H1 (cell line): ENCODE results near the gene ISG20L2. TPM values are rescaled to one million over a fixed set of nuclear protein-coding genes. Genes with fewer than 3 reads are reported as not detected.

Experiments
- CBX8 ChIP-seq: fragments of 300-800, 300-1000 bp; sonication (generic); IDR thresholded peaks from 2 replicates; pipeline ENCODE4 v1.7.1; 2016; ENCODE audit warnings: low read depth, low read length, borderline replicate concordance
- CHD7 ChIP-seq: fragments of 300-600 bp; sonication (generic); IDR thresholded peaks from 2 replicates; pipeline ENCODE4 v1.7.1; 2012; ENCODE audit warnings: low read length, moderate library complexity, mild to moderate bottlenecking, inconsistent platforms; ENCODE audit not compliant: insufficient replicate concordance
- JUN ChIP-seq: IDR thresholded peaks from 2 replicates; pipeline ENCODE4 v1.6.1; 2011; ENCODE audit warnings: low read depth, mild to moderate bottlenecking, improper control_type of control experiment, low read length
- POLR2AphosphoS5 ChIP-seq: IDR thresholded peaks from 2 replicates; pipeline ENCODE4 v1.6.1; 2011; ENCODE audit warnings: low read depth, low read length
- RAD21 ChIP-seq, 2 experiments: IDR thresholded peaks in 1 of 2; conservative IDR thresholded peaks in 1 of 2; 2 replicates each; pipeline ENCODE4 v1.6.1; 2011; ENCODE audit warnings: low read depth in 2 of 2, low read length in 2 of 2, improper control_type of control experiment in 1 of 2, inconsistent platforms in 1 of 2, mild to moderate bottlenecking in 1 of 2, moderate library complexity in 1 of 2
- SIRT6 ChIP-seq: IDR thresholded peaks from one replicate; pipeline ENCODE4 v1.7.1; 2012; ENCODE audit warnings: low read length, inconsistent platforms
- SP2 ChIP-seq: IDR thresholded peaks from 2 replicates; pipeline ENCODE4 v1.6.1; 2012; ENCODE audit warnings: mild to moderate bottlenecking, low read length, inconsistent platforms
- TBP ChIP-seq: IDR thresholded peaks from 2 replicates; pipeline ENCODE4 v1.6.1; 2011; ENCODE audit warnings: low read depth, low read length, improper control_type of control experiment
- TEAD4 ChIP-seq: IDR thresholded peaks from 2 replicates; pipeline ENCODE4 v1.6.1; 2012; ENCODE audit warnings: low read depth, low read length, inconsistent platforms, mixed read lengths
- polyA plus RNA-seq, 7 experiments: library from polyadenylated mRNA; depleted of rRNA in 3 of 7; stranded (reverse) in 5 of 7; unstranded in 2 of 7; fragments of >200 nt in 5 of 7; fragments of 200-250 nt in 2 of 7; gene quantifications; 1 replicate in 5 of 7; 2 replicates in 1 of 7; 4 replicates in 1 of 7; pipeline versions ENCODE4 v1.2.1 to v1.2.3, GENCODE V29; 2011 to 2013; ENCODE audit warnings: missing spikeins in 2 of 7, mixed read lengths in 2 of 7
- total RNA-seq: library from RNA; stranded (reverse); fragmentation: NEBNext Ultra II Directional; extraction: Animal tissue kit (Norgen Biotek cat#: 25700); gene quantifications from 2 replicates; pipeline ENCODE4 v1.2.1, GENCODE V29; 2021

ISG20L2 gene
- total and polyA plus RNA-seq, 2 of the 8 experiments (the other 6 are each of a cell fraction or from before 2014, with no cell fraction given), result 47.5 to 53.0 TPM

- no peak for TF ChIP-seq CHD7
- TF ChIP-seq TEAD4, result no peak
- TF ChIP-seq RAD21 (IDR thresholded peaks at IDR 0.05 in 1 of 2, conservative IDR thresholded peaks at IDR 0.05 in 1 of 2; ENCODE audit: low read depth in 2 of 2, low read length in 2 of 2), result no peak
- no peak for TF ChIP-seq POLR2AphosphoS5
- no peak for TF ChIP-seq TBP
- TF ChIP-seq CBX8, result no peak
- TF ChIP-seq JUN, result no peak
- TF ChIP-seq SIRT6, result no peak
- no peak for TF ChIP-seq SP2
- TF ChIP-seq, all 59 proteins: peak for 0
Observed at GRCh38 chr1:156693848-156694689, 34.5 kb downstream of the ISG20L2 start (continued).
